Renal pelvis (tissue), 4 donors: ENCODE measurements around the gene GCN1. TPM values are rescaled to one million over a fixed set of nuclear protein-coding genes. Genes with fewer than 3 reads are reported as not detected.

ENCODE experiments used
- DNase-seq: peaks from one replicate; pipeline ENCODE4 v3.0.0-alpha.2; 2013
- polyA plus RNA-seq, 3 donors: library from polyadenylated mRNA; unstranded; fragments of 120-200 nt; gene quantifications; one replicate each; pipeline ENCODE4 v1.2.1, GENCODE V29; 2013; ENCODE audit not compliant: insufficient read length in 3 of 3

The GCN1 gene
- polyA plus RNA-seq, 3 donors, result 55.3 to 73.2 (median 64.6) TPM

DNA sequence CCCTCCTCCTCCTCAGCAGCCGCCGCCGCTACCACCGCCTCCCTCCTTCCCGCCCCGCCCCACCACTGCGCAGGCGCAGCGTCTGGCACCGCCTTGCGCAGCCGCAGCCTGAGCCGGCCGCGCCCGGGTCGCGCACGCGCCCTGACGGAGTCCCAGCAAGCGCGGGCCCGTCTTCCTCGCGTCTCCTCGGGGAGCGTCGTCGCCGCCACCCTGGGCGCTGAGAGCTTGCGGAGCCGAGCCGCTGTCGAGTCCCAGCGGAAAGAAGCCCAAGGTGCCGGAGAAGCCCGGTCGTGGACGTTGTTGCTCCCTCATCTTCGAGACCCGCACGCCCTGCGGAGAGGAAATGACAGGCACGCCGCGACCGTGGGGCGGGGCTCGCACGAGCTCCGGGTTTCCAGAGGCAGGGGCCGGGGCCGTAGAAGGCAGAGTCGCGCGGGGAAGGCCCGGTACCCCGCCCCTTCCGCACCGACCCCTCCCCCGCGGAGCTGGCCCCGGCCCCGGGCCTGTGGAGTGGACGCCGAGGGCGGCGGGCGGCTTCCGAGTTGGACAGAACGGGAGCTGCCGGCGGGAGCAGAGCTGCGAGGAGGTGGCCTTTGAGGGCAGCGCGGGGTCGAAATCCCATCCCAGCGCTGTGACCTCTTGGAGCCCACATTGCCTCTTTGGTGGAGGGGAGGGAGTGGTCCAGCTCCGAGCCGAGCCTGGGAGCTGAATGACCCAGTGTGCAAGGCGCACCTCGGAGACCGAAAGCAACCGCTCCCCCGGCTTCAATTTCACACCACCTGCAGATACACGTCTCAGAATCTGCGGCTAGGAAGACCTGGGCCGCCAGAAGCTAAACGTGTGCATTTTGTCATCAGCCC is 77.5 kb downstream of the GCN1 start:
- DNase-seq, result peak; percentile 93

GRCh38 chr12:120116441-120116791 is 78.1 kb downstream of the GCN1 start, which contains the start of gene RAB35:
Gene RAB35, minus strand, starts transcription at chr12:120116753. Its CDS starts 103 bp downstream, at chr12:120116650.
- DNase-seq, result no peak

DNA sequence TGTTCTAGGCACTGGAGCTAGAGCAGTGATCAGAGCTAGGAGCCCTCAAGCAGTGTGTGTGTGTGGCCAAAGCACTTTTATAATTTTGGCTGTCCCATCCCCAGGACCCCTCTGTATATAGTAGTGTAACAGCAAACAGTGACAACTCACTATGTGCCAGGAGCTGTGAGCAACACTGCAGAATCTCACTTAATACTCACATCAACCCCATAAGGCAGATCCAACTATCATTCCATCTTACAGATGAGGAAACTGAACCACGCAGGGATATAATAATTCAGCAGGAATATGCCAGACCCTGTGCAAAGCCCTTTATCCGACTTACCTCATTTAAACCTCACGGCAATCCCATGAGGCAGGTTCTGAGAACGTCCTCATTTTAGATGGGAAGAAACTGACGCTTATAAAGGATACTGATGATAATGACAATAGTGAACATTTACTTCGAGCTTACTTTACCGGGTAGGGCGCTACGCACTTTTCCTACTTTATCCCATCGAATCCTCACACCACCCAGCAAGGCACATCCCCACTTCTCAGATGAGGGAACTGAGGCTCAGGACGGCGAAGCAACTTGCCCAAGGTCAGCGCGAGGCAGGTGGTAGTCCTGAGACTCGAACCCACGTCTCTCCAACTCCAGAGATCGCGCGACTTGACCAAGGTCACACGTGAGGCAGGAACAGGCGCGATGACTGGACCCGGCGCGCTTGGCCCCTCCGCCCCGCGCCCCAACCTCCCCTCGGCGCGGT is 78.6 kb downstream of the GCN1 start:
- DNase-seq, result no peak

GRCh38 chr12:120115066-120115465 is 79.4 kb downstream of the GCN1 start:
- DNase-seq, result no peak

DNA sequence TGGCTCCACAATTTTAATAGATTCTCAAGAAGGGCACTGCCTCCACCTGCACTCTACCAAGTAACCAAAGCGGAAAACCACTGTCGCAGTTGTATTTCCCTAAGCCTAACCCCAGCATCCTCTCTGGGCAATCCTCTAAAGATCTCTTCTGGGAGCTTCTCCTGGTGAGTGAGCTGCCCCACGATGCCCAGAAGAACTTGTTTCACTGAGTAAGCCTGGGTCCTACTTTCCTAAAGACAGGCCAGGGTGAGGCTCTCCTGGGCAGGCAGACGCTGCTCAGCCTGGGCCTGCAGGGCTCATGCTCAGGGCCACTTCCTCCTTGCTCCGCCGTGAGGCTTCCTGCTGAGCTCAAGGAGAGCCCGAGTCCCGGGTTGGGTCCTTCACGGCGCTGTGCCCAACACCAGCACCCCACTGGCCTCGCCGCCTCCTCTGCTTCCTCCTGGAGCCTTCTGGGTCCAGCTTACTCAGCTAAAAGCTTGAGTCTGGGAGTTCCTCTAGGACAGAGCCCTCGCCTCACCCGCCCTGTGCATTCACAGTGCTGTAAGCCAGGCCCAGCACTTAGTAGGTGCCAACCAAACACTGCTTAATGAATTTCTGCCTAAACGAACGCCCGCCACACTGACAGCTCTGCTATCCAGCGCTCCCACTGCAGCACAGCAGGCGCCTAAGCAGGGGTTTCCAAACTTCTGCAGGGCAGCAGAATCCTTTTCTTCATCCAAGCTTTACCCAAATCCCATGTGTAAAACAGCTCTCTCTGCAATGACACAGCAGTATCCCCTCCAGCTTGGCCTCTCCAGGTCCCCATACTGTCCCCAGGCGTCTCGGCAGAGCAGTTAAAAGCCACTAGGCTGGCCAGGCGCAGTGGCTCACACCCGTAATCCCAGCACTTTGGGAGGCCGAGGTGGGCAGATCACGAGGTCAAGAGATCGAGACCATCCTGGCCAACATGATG is 83.7 kb downstream of the GCN1 start:
- no peak for DNase-seq

DNA sequence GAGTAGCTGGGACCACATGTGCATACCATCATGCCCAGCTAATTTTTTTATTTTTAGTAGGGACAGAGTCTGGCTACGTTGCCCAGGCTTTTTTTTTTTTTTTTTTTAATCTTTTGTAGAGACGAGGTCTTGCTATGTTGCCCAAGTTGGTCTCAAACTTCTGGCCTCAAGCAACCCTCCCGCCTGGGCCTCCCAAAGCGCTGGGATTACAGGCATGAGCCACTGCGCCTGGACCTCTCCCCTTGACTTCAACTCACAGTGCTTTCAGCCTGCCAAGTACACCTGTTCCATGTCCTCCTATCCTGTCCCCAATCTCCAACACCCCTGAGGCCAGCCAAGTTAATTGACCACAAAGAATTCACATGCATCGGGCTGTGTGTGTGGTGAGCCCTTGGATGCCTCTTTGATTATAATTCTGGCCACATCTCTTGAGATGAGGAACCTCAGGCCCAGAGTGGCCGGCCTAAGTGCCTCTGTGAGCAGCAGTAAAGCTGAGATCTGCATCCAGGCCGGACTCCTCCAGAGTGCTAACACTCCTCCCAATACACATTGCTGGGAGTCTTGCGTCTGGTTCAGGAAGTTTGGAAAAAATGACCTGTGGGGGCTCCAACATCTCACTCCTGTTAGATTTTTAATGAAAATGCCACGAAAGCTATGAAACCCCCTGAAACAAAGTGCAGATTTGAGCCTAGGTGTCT is 84.8 kb downstream of the GCN1 start:
- no peak for DNase-seq

GRCh38 chr12:120106151-120106550 is 88.4 kb downstream of the GCN1 start:
- no peak for DNase-seq

DNA sequence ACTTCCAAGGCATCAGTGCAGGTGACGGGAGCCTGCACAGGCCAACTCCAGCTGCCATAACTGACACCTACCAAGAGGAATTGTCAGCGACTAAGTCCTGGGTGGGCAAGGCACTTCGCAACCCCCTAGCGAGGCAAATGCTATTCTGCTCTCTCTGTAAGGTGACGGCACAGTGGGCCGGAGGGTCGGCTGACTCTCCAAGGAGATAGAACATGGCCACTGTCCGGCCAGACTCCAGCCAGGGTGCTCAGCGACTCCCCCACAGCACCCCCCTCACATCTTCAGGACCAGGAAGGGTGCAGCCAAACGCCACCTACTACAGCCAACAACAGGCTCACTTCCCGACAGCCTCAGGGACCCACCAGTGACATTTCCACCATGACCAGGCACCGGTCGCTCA is 91.1 kb downstream of the GCN1 start:
- DNase-seq, result no peak

DNA sequence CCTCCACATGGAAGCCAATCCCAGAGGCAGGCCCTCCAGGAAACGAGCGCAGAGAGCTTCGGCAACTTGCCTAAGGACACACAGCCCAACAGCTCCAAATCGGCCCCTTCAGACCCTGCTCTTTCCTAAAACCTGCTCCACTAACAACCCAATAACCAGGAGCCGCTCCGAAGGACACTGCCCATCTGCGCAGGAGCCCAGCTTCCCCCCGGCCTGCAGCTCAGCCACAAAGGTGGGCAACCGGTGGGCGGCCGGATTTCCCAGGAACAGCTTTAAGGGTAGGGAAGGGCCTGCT is 91.5 kb downstream of the GCN1 start:
- DNase-seq, result no peak

GRCh38 chr12:120102189-120103043 is 92.1 kb downstream of the GCN1 start:
- no peak for DNase-seq

GRCh38 chr12:120101617-120102016 is 92.9 kb downstream of the GCN1 start:
- DNase-seq, result no peak

DNA sequence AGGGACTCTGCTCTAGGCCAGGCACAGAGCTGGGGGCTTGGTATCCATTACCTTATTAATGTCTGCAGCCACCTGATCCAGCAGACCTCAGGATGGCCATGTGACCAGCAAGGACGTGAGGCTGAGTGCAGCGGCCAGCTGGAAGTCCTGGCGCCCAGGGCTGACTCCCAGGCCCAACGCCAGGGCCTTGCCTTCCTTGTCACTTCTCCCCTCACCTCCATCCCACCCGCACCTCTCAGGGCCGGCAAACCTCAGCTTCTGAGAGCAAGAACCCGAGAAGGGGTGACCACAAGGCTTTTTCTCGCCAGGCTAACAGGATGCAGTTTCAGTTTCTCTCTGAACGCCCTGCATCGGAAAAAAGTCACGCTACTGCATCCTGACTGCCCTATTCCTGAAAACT is 93.3 kb downstream of the GCN1 start:
- no peak for DNase-seq

- no peak for DNase-seq
These were observed 93.9 kb downstream of the GCN1 start for GRCh38 chr12:120100630-120101029.

DNA sequence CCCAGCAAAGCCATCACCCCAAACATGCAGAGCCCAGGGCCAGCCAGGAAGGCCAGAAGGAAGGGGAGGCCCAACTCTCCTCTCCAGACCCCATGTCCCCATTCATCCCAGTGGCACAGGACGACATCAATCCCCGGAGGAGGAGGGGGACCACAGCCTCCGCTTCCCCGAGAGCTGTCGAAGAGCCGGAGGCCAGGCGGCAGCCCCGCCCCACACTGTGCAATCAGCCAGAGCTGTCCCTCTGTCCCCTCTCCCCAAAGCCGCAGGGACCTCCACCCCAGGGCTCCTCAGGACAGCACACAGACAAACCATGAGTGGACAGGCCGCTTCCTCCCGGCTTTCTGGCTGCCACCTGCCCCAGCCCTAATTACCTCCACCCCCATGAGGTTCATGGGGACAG is 94.8 kb downstream of the GCN1 start:
- no peak for DNase-seq

DNA sequence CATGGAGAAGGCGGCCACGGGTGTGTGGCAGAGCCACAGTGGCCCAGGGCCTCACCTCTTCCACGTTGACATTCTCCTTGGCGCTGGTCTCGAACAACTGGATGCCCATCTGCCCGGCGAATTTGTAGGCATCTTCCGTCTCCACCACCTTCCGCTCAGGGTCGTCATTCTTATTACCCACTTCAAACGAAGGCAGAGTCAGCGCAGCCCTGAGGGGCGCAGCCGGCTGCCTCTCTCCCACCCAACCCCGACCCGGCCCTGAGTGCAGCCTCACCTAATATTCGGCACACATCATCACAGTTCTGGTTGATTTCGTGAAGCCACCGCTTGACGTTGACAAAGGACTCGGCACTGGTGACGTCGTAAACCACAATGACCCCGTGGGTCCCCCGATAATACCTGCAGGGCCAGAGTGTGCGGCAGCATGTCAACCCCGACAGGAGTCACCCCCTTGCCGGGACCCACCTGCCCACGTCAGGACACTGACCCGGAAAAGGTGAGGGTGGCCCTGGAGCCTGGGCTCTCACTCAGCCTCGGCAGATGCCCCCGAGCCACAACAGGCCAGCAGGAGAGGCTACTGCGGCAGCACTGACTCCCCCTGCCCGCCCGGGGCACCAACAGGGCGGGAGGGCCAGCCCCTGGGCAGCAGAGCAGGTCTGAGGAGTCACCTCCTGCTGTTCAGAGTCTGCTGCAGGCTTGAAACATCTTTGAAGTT is 95.6 kb downstream of the GCN1 start:
- DNase-seq, result no peak

DNA sequence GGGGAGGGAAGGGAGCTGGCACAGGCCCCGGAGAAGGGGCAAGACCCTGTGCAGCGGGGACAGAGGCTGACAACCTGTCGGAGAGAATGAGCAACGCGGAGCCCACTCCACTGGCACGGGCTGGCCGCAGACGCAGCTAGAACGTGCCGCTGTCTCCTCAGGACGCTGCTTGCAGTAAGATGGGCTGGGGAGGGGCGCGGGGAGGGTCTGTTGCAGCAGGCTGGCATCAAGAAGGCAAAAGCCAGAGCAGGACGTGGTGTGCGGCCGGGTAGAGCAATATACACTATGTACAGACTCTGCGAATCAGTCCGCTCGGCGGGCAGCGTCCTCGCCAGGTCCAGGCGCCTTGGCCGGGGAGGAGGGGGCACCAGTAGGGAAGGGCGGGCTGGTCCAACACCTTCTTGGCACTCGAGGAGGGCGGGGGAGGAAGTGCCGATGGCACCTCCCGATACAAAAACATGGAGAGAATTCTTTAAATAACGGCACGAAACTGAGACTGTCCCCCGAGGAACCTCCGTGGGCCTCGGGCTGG is 97.8 kb downstream of the GCN1 start:
- no peak for DNase-seq

DNA sequence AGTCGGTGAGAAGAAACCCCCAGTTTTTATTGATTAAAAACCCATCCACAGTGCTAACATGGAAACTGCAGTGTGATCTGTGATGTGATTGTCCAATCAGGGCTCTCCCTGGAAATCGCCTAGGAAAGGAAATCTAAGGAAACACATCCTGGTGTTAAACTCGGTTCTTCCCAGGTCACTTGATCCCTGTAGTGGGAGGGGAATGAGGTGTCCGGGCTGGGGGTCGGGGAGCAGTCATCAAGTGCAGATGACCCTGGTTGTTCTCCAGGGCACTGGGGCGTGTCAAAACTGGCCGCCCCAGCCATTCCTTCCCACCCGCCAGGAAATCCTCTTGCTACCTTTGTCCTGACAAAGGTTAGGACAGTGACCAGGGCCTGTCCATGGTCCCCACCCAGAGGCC is 98.8 kb downstream of the GCN1 start:
- DNase-seq, result no peak

GRCh38 chr12:120095331-120095730 is 99.2 kb downstream of the GCN1 start:
- DNase-seq, result no peak

DNA sequence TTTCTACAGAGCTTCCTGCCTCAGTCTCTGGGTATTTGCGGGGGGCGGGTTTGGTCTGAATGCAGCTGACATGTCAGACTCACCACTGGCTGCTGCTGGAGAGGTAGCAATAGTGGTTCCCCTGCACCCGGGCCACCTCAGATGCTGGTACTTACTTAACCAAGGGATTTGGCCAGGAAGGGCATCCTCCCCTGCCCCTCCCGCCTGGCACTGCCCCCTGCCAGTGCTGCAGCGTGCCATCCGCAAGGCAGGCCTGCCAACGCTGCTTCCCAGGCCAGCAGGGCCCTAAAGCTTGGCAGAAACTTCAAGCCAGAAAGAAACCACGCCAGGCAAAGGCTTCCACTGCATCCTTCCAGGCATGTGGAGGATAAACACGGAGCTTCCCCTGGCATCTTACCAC is 100.0 kb downstream of the GCN1 start:
- DNase-seq, result no peak
